ENCODE measurements around the gene RAPGEF3.

GRCh38 chr12:47779301-47779942, 20.7 kb upstream of the RAPGEF3 start:
- TF ChIP-seq MAX (IDR thresholded peaks at IDR 0.05; ENCODE audit: low read depth, low read length) (peak; percentile 21; the same call in 1 of the 2 replicates), CTCF (IDR thresholded peaks at IDR 0.05; ENCODE audit: low read depth, low read length) (peak; percentile 97)
